ENCODE data around the gene EPHA7.

GRCh38 chr6:93318121-93318520 lies 101.2 kb downstream of the EPHA7 start:
- TF ChIP-seq CTCF (conservative IDR thresholded peaks at IDR 0.05 in 1 of 2, IDR thresholded peaks at IDR 0.05 in 1 of 2; ENCODE audit: low read depth in 1 of 2, low read length in 2 of 2): no peak
- no peak for TF ChIP-seq EZH2 (IDR thresholded peaks at IDR 0.05; ENCODE audit: low read length, missing control alignments)
